Amniotic epithelial cell (primary cell): ENCODE measurements around the gene GLCE.
"Not testable (repeated sequence)": the region's sequence is repeated elsewhere in the genome, so short reads cannot be mapped to it uniquely, and the experiment has no call there.

Source experiments
- DNase-seq: peaks from one replicate; pipeline ENCODE4 v3.0.0-alpha.2; 2010; ENCODE audit warnings: low read depth

Gene GLCE

DNA sequence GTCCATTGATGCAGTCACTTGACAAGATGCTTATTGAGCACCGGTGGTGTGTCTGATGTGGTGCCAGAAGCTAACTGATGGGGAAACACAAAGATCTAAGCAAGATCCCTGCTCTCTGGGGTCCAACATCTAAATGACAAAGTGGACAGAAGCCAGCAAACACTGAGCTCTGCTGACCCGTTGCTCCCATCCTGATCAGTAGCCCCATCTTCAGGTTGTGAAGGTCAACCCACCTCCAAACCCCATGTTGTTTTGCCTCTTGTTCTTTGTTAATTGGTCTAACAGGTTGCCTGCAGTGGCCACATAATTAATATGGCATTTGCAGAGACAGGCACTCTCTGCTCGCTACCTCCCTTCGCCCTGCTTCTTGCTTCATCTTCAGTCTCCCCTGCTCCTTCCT is 21.5 kb upstream of the GLCE start:
- no peak for DNase-seq

DNA sequence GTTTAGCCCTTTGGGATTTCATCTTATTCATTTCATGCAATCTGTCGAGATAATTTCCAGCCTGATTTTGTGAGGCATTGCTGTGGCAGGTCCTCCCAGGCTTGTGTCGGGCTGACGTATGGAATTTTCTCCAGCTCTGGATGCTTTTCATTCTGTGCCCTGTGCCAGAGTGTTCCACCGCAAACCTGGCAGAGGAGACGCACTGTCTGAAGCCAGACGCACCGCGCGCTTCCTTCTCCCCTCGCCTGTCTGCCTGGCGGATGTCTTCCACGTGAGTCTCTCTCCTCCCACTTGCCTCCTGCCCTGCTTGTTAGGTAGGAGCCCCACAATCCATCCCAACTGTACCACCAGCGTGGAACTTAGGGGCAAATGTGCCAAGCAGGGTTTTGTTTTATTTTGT is 20.1 kb upstream of the GLCE start:
- peak; percentile 72 for DNase-seq

DNA sequence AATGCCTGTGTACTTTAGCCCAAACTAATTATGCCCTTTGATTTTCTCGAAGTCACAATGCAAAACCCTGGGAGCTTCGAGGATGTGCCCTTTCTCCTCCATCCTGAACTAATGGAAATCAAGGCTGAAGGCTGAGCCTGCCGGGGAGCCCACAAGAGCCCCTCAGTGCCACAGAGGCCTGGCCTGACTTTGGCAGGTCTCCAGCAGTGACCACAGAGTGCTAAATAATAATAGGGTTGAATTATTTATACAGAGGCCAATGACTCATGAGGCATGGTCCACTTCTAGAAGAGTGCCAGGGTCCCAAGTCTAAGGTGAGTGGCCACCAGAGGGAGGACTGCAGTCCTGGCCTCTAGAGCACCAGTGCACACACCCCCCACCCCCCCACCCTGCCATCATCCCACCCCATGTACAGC is 19.1 kb upstream of the GLCE start:
- no peak for DNase-seq

DNA sequence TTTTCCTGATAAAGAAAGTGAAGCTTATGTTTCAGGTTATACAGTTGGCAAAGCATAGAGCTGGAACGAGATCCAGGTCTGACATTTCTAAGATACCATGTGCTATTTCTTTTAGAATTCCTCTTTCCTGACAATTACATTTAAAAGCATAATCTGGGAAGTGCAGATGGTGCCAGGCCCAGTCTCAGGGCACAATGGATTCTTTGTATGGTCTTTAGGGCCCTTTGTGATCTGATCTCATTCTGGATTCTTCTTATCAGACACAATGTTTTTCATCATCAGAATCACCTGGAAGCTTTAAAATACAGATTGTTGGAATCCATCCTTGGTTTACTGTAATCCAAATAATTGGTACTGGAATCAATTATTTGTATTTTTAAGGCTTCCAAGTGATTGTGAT is 18.6 kb upstream of the GLCE start:
- no peak for DNase-seq

DNA sequence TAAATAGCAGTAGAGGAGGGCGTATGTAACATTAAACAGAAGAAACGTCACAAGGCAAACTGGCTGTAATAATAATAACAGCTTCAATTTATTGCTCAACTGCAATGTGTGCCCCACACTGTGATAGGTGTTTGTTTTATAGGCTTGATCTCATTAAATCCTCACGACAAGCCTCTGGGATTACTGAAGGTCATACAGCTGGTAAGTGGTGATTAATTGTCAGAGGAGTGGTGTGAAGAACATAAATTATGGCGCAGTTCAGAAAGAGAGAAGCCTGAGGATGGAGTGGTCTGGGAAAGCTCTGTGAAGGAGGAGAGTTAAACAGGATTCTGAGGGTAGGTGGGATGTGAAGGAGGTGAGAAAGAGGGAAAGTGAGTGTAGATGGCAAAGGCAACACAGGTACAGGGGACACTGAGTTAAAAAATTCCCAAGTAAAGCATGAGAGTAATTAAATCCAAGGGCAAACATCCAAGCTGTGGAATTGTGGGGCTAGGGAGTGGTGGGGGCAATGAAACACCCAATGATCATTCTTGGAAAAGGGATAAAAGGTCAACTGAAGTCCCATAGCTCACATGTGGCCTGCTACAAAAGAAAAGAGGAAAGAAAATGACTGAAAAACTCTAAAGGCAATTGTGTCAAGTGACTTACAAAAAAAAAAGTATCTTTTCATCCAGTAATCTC is 16.5 kb upstream of the GLCE start:
- DNase-seq = peak; percentile 64

DNA sequence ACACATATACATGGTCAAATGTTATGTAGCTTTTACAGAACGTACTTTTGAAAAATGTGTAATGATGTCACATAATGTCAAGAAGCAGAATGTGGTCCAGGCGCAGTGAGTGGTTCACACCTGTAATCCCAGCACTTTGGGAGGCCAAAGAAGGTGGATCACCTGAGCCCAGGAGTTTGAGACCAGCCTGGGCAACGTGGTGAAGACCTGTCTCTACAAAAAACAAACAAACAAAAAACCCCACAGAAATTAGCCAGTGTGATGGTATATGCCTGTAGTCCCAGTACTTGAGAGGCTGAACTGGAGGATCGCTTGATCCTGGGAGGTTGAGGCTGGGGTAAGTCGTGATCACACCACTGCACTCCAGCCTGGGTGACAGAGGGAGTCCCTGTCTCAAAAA is 15.9 kb upstream of the GLCE start:
- DNase-seq = no peak

DNA sequence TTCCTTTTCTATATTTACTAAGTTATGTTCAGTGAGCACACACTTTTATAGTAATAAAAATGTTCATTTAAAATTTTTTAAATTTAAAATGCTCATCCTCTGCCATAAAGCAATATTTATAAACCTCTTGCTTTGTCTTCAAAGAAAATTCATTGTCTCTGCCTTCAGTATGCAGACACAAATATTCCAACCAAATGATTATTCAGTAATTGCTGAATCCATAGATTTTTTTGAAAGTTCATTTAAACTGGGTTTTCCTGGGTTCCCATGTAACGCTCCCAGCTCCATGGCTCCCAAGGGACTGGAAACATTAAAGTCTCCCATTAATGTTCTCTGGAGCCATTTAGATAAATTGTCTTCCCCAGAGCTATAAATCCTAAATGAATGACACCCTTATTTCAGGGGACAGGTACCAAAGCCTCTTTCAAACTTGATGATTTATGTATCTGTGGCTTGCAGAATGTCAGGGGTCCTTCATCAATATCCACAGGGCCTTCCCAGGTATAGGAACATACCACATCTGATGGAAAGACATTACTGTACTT is 15.2 kb upstream of the GLCE start:
- no peak for DNase-seq

DNA sequence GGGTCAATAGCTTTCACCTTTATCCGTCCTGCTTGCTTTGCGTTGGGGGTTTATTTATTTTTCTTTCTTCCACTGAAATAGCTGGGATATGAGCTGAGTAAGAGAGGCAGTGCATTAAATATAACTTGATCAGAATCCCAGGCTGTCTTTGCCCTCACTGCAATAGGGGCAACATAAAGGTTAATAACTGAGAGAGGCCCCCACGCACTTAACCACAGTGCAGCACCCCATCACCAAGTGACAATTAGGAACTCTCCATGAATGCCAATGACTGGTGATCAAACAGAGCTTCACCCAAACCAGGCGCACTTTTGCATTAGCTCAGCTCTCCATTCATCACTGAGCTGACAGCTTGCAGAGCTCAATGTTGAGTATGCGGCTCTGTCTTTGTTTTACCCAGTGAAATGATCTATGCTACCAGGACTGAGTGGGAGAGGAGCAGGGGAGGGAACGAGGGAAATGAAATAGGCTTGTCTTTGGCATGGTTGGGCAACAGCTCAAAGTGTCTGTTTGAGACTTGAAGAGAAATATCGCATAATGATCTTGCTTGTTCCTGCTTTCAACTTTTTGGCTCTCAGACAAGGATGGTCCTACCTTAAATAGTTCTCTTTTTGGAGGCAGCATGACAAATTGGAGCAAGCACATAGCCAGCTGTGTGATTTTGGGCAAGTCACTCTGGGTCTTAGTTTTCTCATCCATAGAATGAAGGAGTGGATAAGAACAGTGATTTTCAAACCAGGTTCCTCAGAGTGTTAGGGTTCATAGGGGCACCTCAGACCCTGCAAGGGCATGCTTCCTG is 14.5 kb upstream of the GLCE start:
- DNase-seq = peak; percentile 92

DNA sequence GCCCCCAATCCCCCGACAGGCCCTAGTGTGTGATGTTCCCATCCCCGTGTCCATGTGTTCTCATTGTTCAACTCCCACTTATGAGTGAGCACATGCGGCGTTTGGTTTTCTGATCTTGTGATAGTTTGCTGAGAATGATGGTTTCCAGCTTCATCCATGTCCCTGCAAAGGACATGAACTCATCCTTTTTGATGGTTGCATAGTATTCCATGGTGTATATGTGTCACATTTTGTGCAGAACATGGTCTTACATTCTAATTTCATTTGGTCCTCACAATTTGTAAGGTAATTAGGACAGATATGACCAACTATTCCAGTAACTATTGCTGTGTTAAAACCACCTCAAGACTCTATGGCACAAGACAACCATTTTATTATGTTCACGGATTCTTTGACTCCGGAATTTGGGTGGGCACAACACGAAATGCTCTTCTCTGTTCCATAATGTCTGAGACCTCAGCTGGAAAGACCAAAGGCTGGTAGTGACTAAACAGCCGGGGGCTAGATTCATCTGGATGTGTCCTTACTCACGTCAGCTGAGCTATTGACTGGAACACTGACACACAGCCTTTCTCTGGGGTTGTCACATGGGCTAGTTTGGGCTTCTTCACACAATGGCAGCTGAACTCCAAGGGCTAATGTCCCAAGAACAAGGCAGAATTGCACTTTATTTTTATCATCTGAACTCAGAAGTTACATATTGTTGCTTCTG is 13.6 kb upstream of the GLCE start:
- no peak for DNase-seq

DNA sequence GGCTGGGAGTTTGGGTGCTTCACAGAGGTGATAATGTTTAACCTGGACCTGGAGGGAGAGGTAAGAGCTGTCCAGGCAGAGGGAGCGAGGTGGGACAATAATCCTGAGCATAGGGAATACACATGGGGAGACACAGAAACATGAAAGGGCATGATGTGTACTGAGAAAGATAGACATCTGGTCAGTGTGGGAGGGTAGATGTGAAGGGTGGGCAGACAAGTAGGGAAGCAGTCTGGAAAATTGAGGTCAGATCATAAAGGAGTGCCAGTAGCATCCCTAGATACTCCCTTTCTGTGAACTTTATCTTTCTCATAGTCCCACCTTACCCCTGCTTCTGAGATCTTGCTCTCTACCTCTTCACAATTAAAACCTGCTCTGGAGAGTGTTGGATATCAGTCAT is 12.0 kb upstream of the GLCE start:
- no peak for DNase-seq

DNA sequence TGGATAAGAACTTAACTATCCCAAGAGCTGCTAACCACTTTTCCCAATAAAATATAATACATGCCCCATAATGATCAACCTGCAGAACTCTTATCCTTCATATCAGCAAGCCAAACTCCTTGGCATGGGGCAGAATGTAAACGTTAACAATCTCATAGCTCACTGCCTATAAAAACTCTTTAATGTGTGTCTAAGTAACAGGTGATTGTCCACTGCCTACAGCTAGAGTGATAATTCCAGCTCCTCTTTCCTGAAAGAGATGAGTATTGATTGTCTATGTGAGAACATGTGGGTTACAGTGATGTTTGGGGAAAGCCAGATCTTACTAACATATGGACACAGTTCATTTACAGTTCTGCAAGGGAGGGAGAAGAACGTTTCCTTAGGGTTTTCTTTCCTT is 11.3 kb upstream of the GLCE start:
- no peak for DNase-seq

DNA sequence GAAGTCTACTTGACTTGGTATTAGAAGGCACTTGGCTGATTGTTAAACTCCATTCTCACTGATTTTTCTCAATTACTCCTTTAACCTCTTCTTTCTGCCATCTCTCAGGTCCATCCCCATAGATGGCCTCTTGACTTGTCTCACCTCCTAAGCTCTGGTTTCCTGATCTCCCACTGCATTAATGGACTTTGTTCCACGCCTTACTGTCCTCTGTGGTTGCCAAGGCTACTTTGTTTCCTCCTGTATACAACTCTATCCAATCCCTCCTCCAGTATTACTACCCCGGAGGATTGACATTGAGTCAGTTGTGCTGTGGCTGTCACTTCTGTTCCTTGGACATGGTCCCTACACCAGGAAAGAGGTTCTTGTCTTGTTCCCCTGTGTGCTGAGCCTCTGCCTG is 10.6 kb upstream of the GLCE start:
- no peak for DNase-seq

DNA sequence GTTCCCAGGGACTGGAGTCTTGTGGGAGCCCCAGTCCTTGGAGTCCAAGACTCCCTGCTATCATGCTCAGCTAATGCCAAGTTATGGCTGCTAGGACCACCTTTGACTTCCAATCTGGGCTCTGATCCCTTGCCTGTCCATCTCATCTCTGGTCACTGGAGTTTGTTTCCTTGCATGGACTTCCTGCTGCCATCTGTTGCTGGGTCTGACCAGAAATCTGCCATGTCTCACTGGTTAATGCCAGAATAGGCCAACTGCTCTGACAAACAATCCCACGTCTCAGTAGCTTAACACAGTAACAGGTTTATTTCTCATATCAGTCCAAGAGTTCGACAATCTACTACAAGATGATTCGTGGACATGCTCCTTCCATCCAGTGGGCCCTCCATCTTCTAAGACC is 10.1 kb upstream of the GLCE start:
- no peak for DNase-seq

DNA sequence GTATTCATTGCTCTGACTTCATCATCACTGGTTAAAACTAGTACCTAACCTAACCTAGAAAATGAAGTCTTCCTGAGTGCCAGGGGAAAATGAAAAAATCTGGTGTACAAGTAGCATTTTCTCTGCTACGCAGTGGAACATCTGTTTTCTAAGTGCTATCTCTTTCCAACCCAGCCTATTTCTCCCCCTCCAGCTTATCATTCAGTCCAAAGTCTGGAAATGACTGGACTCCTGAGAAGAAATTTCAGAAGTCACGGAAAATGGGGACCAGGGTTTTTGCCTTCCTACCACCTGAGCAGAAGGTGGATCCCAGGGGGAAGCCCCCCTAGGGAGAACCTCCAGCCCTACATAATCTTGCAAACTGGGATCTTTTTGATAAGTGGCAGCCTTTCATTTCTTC is 9.6 kb upstream of the GLCE start:
- no peak for DNase-seq

DNA sequence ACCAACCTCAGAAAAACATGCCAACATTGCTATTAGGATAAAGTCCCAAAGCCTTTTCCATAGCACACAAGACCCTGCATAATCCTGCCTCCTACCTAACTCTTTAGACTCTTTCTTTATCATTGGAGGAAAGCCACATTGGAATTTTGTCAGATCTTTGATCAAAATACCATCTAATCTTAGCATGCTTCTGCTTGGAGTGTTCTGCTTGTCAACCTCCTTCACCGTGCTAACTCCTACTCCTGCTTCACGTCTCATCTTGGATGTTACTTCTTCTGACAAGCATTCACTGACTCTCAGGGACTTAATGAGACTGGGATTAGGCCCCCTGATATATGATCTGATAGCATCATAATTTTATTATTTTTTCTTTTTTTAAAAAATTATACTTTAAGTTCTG is 7.4 kb upstream of the GLCE start:
- no peak for DNase-seq

DNA sequence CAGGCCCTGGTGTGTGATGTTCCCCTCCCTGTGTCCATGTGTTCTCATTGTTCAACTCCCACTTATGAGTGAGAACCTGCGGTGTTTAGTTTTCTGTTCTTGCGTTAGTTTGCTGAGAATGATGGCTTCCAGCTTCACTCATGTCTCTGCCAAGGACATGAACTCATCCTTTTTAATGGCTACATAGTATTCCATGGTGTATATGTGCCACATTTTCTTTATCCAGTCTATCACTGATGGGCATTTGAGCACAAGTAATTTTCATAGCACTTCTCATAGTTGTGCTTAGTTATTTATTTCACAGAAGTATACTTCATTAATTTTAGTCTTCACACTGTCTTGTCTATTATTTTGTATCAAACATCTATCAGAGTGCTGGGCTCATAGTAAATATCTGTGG is 6.8 kb upstream of the GLCE start:
- DNase-seq = not testable (repeated sequence)

DNA sequence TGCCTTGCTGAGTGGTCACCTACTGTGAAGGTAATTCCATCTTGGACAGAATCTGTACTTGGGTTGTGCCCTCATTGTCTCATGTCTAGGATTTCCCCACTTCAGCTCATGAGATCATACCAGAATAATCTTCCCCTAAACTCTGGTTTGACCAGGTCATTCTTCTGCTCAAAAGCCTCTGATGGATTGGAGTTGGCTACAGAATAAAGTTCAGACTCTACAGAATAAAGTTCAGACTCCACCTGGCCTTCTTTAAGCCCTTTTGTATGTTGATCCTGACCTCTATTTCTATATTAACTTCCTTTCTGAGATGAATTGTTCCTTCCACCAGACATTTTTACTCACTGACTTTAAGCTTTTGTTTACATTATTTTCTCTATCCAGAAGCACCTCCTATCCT is 6.4 kb upstream of the GLCE start:
- DNase-seq = peak; percentile 55

DNA sequence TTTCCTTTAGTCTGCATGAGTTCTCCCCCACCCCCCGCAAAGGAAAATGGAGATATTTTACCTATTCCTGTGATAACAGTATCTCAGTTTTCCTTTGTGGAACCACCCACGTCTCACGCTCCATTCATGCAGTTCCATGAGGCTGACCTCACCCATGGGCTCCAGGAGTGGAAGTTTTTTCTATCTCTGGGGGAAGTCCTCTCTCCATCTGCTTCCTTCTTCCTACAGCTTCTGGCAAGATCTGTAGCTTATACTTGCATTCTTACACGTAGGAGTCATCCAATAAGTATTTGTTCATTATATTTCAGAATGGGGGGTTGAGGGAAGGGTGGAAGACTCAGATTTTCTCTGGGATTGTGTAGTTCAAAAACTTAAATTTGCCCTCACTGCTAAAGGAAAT is 5.8 kb upstream of the GLCE start:
- DNase-seq = peak; percentile 76

DNA sequence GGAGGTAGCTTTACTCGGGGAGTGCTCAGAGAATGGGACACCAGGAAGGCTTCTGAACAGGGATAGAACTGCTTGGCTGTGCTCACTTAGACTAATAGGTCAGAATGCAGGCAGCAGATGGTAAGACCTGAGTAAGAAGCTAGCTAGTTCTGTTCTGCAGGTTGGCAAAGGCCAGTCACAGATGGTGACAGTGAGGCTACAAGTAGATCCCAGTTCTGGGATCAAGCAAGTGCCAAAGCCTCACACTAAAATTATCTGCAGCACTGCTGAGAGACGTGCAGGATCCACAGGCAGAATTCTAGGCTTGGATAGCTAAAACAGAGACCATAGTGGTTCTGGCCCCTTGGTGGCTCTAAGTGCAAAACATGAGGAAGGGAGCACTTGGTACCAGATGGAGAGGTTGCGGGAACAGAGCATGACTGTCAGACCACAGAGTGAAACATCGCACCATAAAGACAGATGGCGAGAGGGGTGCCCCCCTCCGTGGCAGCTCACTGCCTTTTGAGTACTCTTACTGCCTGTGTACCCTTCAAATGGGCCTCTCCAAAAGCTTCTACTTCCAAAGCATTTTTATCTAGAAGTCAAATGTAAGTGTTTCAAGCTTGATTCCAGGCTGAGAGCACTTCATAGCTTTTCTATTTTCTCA is 3.6 kb upstream of the GLCE start:
- no peak for DNase-seq

DNA sequence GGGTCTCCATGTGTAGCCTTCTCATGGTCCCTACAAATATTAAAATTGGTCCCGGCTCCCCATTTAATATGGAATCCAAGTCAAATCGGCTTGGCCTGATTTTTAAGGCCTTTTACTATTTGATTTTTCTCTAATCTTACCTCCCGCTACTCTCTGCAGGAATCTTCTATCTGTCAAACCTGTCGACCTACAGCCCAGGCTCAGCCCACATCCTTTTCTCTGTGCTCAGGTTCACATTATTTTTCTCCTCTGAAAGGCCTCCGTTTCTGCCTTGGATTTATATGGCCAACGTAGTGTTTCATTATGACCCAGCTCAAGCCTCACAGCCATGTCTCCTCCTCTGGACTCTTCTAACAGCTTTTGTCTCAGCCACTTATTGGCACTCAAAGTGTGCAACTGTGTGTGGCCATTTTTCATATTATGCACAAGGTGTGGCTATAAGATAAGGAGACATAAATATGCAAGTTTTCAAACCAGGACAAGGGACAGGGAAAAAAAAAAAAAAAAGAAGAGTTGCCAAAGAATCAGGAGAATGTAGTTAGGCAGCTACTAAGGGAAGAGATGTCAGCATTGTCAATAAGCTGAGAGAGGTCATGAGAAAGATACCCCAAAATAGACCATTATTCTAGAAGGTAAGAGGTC is 2.1 kb upstream of the GLCE start:
- no peak for DNase-seq

DNA sequence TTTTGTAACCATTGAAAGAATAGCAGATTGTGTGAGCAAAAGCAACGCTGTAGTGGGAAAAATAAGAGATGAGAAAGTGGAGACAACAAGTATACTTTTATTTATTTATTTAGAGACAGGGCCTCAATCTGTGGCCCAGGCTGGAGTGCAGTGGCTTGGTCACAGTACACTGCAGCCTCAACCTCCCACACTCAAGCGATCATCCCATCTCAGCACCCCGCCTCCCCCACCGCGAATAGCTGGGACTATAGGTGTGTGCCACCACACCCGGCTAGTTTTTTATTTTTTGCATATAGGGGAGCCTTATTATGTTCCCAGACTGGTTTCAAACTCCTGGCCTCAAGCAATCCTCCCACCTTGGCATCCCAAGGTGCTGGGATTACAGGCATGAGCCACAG is 1.6 kb upstream of the GLCE start:
- DNase-seq = no peak

DNA sequence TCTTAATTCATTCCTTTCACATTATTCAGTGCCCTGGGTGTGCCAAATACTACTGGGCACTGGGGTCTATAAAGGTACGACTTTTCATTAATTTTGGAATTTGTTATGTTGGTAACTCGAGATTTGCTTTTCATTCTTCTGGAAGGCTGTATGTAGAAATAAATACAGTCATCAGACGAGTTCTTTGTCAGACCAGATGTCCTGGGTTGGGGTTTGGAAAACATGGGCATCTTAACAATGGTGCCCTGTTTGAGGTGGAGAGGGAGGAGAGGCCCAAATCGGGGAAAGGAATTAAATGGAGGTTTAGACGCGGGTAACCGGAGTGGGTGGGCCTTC is 662 bp upstream of the GLCE start:
- no peak for DNase-seq
